ENCODE data around the gene NOS1.

NOS1 gene

DNA sequence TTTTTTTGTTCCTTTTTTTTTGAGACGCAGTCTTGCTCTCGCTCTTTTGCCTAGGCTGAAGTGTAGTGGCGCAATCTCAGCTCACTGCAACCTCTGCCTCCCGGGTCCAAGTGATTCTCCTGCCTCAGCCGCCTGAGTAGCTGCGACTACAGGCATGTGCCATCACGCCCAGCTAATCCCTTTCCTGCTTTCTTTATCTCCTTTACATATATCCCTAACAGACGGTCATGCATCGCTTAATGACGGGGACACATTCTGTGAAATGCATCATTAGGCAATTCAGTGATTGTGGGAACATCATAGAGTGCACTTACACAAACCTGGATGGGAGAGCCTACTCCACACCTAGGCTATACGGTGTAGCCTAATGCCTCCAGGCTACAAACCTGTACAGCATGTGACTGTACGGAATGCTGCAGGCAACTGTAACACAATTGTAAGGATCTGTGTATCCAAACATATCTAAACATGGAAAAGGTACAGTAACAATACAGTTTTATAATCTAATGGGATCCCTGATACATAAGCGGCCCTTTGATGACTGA is 32.8 kb downstream of the NOS1 start:
- no peak for DNase-seq

- DNase-seq: no peak
These were observed 39.0 kb downstream of the NOS1 start for GRCh38 chr12:117322428-117322827.

DNA sequence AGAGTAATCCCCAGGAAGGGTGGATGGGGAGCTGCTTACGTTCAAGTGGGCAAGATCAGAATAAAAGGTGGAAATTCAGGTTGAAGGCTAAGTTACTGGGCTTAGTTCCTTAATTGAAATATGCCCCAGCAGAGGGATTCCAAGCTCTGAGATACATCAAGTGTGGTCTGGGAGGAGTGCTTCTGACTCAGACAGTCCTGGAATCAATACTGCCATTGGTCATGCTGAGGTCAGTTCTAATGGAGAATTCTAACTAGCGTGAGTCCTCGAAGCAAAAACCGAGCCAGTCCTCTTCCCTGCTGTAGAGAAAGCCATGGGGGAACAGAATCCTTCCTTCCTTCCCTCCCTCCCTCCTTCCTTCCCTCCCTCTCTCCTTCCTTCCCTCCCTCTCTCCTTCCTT is 39.9 kb downstream of the NOS1 start:
- DNase-seq: no peak

DNA sequence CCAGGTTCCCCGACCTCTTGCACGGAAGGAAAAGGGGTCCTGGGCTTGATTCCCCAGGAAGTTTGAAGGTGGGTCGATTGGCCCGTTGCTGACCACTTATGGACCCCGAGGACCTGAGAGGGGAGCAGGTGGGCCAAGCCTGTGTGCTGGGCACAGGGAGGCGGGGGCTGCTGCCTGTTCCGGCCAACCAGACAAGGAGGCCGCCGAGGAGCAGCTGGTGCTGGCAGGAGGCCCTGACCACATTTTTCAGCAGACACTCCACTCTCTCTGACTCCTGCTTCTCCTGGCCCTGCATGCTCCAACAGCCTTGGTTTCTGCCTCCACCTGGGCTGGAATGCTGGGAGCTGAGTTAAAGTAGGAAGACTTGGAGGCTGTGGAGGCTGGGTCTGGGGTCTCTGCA is 42.8 kb downstream of the NOS1 start:
- DNase-seq: no peak

DNA sequence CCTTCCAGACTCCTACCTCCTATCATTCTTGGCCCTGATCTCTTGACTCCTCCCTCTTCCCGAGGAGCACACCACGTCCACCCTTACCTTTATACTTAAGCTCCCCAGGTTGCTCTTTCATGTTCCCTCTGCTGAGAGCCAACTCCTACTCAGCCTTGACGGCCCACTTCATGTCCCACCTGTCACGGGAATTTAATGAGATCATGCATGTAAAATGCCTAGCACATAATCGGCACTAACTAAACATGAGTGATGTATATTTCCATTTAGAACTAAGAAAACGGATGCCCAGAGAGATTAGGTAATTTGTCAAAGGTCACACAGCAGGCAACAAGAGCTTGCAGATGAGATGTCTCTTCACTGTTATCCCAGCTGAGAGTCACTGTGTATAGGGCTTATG is 45.1 kb downstream of the NOS1 start:
- no peak for DNase-seq

GRCh38 chr12:117313926-117314325 is 47.5 kb downstream of the NOS1 start:
- DNase-seq: peak in 1 of 2 donors; percentile 2

DNA sequence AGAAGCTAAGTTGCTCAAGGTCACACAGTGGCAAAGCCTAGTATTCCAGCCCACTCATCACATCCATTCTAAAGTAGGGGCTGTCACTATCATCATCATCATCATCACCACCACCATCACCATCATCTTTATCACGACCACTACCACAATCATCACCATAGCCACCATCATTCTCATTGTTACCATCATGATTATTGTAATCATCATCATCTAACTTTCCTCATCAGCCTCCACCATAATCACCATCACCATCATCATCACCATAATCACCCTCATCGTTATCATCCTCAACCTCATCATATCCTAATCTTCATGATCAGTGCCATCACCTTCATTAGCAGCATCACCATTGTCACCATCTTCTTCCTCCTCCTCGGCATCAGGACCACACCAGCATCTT is 48.7 kb downstream of the NOS1 start:
- DNase-seq: no peak

DNA sequence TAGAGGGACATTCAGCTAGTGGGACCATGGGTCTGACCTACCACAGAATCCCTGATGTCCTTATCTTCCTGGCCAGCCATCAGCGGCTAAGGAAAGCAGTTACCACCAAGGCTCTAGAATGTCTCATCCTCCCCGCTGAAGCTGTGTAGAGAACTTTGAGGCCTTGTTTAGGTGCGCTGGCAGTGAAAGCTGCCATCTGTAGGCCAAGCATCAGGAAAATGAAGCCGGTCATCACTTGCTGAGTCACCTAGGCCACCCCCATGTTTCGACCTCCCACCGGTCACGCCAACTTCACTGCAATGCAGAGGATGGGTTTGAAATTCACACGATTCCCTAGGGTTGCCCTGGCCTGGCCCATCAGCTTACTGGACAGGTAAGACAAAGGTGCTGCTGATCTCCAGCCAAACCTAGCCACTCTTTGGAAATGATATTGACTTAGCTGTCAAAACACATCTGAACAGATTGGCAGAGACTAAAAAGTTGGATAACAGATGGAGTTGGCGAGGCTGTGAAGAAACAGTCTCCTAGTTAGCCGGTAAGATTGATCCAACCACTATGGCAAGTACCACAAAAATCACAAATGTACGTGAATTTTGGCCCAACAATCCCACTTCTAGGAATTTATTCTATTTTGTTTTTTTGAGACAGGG is 52.0 kb downstream of the NOS1 start:
- no peak for DNase-seq

- DNase-seq: no peak
These were observed 61.3 kb downstream of the NOS1 start for GRCh38 chr12:117300174-117300573.

- DNase-seq: no peak
These were observed 62.7 kb downstream of the NOS1 start for GRCh38 chr12:117298648-117299225.

GRCh38 chr12:117298191-117298590 is 63.2 kb downstream of the NOS1 start:
- DNase-seq: no peak

DNA sequence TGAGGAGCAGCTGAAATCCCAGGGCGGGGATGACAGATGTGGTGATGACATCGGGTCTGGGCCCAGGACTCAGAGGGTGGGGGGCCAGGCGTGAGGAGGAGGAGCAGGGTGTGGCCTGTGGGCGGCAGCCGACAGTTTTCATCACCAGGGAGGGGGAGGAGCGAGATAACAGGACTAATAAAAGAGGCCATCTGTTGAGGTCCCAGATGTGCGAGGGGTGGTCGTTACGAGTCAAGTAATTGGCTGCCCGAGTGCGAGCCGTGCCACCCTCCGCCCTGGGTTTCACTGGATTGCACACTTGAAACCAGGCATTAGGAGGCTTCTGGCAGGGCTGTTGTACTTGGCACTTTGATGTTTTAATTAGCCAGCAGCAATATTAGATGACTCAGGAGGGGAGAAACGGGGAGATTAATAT is 67.2 kb downstream of the NOS1 start:
- no peak for DNase-seq

DNA sequence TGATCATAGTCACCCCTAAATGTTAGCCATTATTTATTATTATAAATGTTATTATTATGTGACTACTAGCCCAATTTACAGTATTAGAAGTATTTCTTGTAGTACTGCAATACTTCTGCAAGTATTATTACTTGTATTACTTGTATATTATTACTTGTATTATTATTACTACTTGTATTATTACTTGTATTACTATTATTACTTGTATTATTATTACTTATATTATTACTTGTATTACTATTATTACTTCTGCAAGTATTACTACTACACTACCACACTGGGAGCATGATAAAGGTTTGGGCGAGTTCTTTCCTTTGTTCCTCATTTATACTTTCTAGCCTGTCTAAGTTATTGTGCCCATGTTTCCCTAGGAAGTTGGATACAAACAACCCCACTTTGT is 67.9 kb downstream of the NOS1 start:
- DNase-seq: no peak

DNA sequence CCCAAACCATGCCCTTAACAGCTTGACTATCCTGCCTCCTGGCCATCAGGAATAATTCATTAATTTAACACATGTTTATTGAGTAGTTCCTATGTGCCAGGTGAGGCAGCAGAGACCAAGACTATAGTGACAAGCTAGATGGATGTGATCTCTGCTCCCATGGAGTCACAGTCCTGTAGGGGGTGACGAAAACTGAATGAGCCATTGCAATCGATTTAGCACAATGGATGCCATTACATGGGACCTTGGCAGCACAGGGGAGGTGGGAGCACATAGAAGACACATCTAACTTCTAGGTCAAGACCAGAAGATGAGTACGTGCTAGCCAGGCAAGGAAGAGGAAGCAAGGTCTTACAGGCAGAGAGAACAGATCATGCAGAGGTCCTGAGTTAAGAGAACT is 68.7 kb downstream of the NOS1 start:
- no peak for DNase-seq

GRCh38 chr12:117284140-117284539 is 77.3 kb downstream of the NOS1 start:
- no peak for DNase-seq

GRCh38 chr12:117282490-117282889 is 78.9 kb downstream of the NOS1 start:
- no peak for DNase-seq

DNA sequence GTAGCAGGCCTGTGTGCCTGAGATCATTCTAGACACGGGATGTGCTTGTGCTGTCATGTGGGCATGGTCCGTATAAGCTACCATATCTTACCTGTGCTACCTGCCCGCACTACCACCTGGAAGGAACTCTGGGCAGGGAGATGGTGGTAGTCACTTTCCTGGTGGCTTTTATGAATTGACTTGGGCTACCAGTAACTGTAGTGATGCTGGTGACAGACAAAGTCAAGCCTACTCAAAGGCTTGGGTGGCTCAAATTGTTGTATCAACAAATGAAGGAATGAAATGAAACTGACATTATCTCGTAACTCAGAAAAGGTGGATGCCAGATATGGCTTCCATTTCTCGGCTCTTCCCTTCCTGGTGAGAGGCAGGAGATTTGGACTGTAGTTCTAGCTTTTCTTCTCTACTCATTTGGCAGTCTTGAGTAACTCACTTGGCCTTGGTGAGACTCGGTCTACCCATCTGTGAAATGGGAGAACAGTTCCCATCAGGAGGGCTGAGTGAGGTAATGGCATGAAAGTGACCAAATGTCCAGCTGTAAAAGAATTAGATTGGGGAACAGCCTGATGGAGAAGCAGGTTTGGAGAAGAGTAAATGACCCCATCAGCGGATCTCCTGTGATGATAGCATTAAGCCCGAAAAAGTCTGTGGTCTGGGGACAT is 81.3 kb downstream of the NOS1 start:
- DNase-seq: no peak

GRCh38 chr12:117279606-117280005 is 81.8 kb downstream of the NOS1 start:
- DNase-seq: no peak

DNA sequence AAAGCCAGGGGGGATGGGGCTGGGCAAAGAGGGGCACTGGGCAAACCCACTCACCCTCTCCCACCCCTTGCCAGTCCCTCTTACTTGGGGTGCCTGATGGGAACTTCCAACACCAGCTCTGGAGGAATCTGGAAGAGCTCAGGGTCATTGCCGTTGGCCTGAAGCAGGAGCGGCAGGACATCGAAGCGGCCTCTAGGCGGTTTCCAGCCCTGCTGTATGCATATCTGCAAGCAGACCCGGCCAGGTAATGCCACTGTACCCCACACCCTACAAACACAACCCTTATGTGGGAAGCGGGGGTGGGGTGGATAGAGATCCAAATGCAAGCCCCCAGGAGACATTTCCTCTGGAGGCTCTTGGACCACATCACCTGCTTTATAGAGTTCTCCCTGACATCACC is 83.6 kb downstream of the NOS1 start:
- DNase-seq: no peak

GRCh38 chr12:117273091-117273490 is 88.3 kb downstream of the NOS1 start:
- DNase-seq: no peak

DNA sequence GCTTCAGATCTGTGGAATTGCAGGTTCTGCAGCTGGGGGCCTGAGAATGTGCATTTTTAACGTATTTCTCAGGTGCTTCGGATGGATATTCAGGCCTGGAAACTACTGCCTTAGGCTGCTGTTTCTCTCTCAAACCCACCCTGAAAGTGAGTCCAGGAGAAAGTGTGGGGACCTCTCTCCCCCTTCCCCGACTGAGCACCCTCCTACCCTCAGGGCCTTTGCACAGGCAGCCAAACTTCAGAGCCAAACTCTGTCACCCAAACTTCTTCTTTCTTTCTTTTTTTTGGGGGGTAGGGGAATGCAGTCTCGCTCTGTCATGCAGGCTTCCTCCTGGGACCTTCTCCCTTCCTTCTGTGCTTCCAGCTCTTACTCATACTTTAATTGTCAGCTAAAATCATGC is 88.7 kb downstream of the NOS1 start:
- DNase-seq: no peak

DNA sequence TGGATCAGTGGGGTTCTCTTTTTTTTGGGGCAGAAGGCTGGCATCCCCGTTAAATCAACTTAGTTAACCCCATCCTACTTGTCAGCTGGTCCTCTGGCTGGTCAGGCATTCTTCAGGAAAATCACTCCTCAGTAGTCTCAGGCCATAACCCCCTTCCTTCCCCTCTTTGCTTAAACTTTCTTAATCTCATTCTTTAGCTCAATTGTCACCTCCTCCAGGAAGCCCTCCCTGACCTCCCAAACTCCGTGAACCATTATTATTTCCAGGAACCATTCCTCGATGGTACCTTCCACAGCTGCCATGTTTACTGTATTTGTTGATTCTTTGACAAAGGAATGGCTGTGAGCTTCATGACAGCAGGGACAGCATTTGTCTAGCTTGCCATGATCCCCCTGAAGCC is 98.7 kb downstream of the NOS1 start:
- no peak for DNase-seq

GRCh38 chr12:117261247-117261646 is 100.2 kb downstream of the NOS1 start:
- DNase-seq: no peak

- DNase-seq: no peak
These were observed 106.0 kb downstream of the NOS1 start for GRCh38 chr12:117255386-117255785.
